Lower leg skin (tissue), 3 donors: Measurements from ENCODE around the gene WWOX.

Source experiments
- CTCF ChIP-seq, 3 donors: fragments of 450-650 bp; IDR thresholded peaks; one replicate each; pipeline ENCODE4 v1.5.1; 2016; ENCODE audit warnings: antibody characterized with exemption in 3 of 3, mild to moderate bottlenecking in 3 of 3, moderate library complexity in 2 of 3
- POLR2A ChIP-seq, 2 donors: fragments of 450-650 bp; IDR thresholded peaks; one replicate each; pipeline ENCODE4 v1.6.1; 2016 to 2017; ENCODE audit warnings: antibody characterized with exemption in 2 of 2, mild to moderate bottlenecking in 1 of 2, moderate library complexity in 1 of 2

DNA sequence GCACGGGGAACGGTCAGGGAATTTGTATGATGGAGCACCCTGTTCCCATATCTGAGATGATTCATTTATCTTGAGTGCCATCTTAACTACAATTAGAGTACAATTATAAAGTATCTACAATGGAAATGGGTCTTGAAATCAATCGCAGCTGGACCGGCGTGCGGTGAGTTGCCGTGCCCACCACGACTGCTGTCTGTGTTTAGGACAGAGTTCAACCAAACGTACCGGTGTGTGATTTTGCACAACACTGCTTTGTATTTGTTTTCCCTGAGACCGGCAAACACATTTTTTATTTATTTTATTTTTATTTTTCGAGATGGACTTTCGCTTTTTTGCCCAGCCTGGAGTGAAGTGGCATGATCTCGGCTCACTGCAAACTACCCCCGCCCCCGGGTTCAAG lies 457.0 kb downstream of the WWOX start:
- no peak for TF ChIP-seq POLR2A (IDR thresholded peaks at IDR 0.05)
- TF ChIP-seq CTCF (IDR thresholded peaks at IDR 0.05): no peak
